Measurements from ENCODE around the gene LRRC3C. TPM values are rescaled to one million over a fixed set of nuclear protein-coding genes. Genes with fewer than 3 reads are reported as not detected.

Gene LRRC3C
- total and polyA plus RNA-seq, 4 donors = not detected

DNA sequence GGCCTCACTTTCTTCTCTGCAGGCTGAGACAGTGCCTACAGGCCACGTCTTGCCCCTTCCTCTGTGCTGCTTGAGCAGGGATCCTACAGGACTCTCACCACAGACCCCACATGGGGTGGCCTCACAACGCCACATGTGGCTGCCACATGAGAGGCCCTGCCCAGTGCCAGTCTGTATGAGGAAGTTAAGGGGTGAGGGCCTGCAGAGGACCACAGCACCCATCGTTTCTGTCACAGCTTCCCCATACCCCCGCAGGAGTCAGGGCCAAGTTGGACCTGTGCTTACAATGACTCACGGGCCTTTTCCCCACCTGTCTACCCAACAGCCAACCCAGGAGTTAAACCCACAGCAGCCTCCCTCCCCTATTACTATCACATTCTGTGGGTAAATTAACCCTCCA, 6.2 kb upstream of the LRRC3C start:
- Histone ChIP-seq H3K4me3 (ENCODE audit: low read length in 2 of 2) (no peak overlapping the region), H3K9me3 (ENCODE audit: control insufficient read depth, low read length) (no peaks in the 10 kb centered on the region), H3K27ac (ENCODE audit: low read depth in 1 of 2, low read length in 2 of 2) (no peak overlapping the region), H3K36me3 (ENCODE audit: control insufficient read depth in 1 of 2, insufficient read depth in 2 of 2, low read length in 1 of 2) (peaks cover 0 to 10% of the 10 kb centered on the region in 2 donors), H3K4me1 (ENCODE audit: control insufficient read depth in 1 of 2, insufficient read depth in 2 of 2, low read length in 2 of 2) (no peaks in the 10 kb centered on the region), H3K27me3 (ENCODE audit: control insufficient read depth in 1 of 2, insufficient read depth in 2 of 2, low read length in 1 of 2) (no peaks in the 10 kb centered on the region)
- 82 to 87% methylated on average over 5 of the region's 5 CpGs for WGBS, 2 donors
- ATAC-seq (ENCODE audit: low FRiP score) (no peak), DNase-seq (no peak)
- intact Hi-C loops (cut with DNase I) = loop anchor here in 1 of 2 donors (5.0 kb wide), 1 partner anchor 41 kb away; the partner anchor contains the start of gene GSDMA

DNA sequence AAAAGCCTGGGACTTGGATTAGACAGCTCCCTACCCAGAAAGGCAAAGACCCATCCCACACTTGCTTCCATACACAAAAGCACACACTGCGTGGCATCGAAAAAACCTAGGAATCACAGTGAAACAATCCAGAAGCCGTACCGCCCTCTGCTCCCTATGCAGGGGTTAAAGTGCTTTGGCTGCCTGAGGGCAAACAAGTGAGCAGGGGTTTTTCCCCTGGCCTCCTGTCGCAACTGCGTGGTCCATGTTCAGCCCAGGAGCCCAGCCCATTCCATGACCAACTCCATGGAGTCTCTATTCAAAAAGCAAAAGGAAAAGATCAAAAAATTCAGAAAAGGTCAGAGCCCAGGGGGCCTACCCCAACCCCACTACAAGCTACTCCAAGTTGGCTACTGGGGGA, 5.5 kb upstream of the LRRC3C start:
- Histone ChIP-seq H3K9me3 (ENCODE audit: control insufficient read depth, low read length) (no peaks in the 10 kb centered on the region), H3K36me3 (ENCODE audit: control insufficient read depth in 1 of 2, insufficient read depth in 2 of 2, low read length in 1 of 2) (peaks cover 0 to 10% of the 10 kb centered on the region in 2 donors)
- WGBS, 2 donors = 92 to 93% methylated on average over 6 of the region's 6 CpGs

DNA sequence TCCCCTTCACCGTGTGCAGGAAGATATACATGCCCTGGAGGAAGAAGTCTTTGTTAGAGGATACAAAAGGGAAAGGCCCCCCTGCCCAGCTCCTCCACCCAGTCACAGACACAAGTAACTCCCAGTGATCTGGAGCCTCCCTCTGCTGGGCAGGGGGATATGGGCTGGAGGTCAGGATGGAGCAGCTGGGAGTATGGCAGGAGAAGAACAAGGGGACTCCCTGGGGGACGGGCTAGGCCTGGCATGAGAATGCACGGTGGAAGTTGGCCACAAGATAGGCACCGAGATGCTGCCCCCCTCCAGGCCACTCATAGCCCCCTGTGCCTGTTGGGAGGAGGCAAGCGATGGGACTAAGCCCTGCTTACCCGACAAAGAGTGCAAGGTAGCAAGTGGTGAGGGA, 4.3 kb upstream of the LRRC3C start:
- Histone ChIP-seq H3K4me3 (ENCODE audit: low read length in 2 of 2) (no peak overlapping the region), H3K27ac (ENCODE audit: low read depth in 1 of 2, low read length in 2 of 2) (no peak overlapping the region), H3K36me3 (ENCODE audit: control insufficient read depth in 1 of 2, insufficient read depth in 2 of 2, low read length in 1 of 2) (peaks cover 0 to 10% of the 10 kb centered on the region in 2 donors), H3K9me3 (ENCODE audit: control insufficient read depth, low read length) (no peaks in the 10 kb centered on the region), H3K27me3 (ENCODE audit: control insufficient read depth in 1 of 2, insufficient read depth in 2 of 2, low read length in 1 of 2) (no peaks in the 10 kb centered on the region), H3K4me1 (ENCODE audit: control insufficient read depth in 1 of 2, insufficient read depth in 2 of 2, low read length in 2 of 2) (peaks cover 0 to under 1% of the 10 kb centered on the region in 2 donors)
- 84 to 89% methylated on average over 6 of the region's 6 CpGs for WGBS, 2 donors
- ATAC-seq (ENCODE audit: low FRiP score) (no peak), DNase-seq (no peak)
- intact Hi-C loops (cut with DNase I) = loop anchor here in 1 of 2 donors (5.0 kb wide), 1 partner anchor 39 kb away; the partner anchor contains the start of gene GSDMA

More for the DNA sequence above, 5.5 kb upstream of the LRRC3C start:
- H3K27ac ChIP-seq (ENCODE audit: low read depth in 1 of 2, low read length in 2 of 2) = no peak overlapping the region
- ATAC-seq (ENCODE audit: low FRiP score) = no peak
- H3K4me1 ChIP-seq (ENCODE audit: control insufficient read depth in 1 of 2, insufficient read depth in 2 of 2, low read length in 2 of 2) = no peaks in the 10 kb centered on the region
- intact Hi-C loops (cut with DNase I) = loop anchor here in 1 of 2 donors (5.0 kb wide), 1 partner anchor 40 kb away; the partner anchor contains the start of gene GSDMA
- H3K27me3 ChIP-seq (ENCODE audit: control insufficient read depth in 1 of 2, insufficient read depth in 2 of 2, low read length in 1 of 2) = no peaks in the 10 kb centered on the region
- no peak overlapping the region for H3K4me3 ChIP-seq (ENCODE audit: low read length in 2 of 2)
- no peak for DNase-seq

DNA sequence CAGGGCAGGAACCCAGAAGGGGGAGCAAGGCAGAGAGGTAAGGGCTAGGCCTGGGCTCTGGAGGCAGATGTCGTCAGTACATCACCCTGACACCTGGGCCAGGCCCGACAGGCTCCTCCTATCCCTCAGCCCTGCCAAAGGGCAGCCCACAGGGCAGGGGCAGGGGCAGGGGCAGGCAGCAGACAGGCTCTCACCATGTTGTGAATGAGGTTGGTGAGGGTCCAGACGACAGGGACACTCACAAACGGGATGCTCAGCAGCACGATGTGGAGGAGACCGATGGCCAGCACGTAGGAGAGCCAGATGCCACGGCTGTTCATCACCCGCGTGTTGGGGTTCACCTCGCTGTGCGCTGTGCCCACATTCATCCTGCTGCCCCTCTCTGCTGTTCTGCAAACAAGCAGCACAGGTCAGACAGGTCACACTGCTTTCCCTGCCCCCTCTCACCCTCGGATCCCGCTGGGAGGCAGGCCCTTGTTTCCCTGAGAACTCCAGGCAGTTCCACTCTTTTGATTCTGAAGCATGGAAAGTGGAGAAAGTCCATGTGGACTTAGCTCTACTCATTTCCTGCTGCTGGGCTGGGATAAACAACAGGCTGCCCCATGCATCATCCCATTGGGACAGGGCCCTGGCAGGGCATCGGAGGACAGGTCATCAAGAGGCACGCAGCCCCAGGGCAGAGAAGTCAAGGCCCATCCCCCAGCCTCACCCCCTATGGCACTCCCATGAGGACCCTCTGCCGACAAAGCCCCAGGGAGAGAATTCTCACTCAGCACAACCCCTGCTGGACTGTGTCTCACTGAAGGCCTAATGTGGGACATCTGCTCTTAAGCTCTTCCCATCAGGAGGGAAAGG, 3.5 kb upstream of the LRRC3C start:
- DNase-seq (peak in 1 of 2 donors; percentile 27), ATAC-seq (ENCODE audit: low FRiP score) (no peak)
- intact Hi-C loops (cut with DNase I) = loop anchor here in 1 of 2 donors (5.0 kb wide), 1 partner anchor 38 kb away; the partner anchor contains the start of gene GSDMA
- WGBS, 2 donors = 60 to 61% methylated on average over 17 of the region's 17 CpGs
- Histone ChIP-seq H3K4me1 (ENCODE audit: control insufficient read depth in 1 of 2, insufficient read depth in 2 of 2, low read length in 2 of 2) (peaks cover 3 to 6% of the 10 kb centered on the region in 2 donors), H3K27me3 (ENCODE audit: control insufficient read depth in 1 of 2, insufficient read depth in 2 of 2, low read length in 1 of 2) (no peaks in the 10 kb centered on the region), H3K36me3 (ENCODE audit: control insufficient read depth in 1 of 2, insufficient read depth in 2 of 2, low read length in 1 of 2) (peaks cover 0 to 9% of the 10 kb centered on the region in 2 donors), H3K27ac (ENCODE audit: low read depth in 1 of 2, low read length in 2 of 2) (no peak overlapping the region), H3K9me3 (ENCODE audit: control insufficient read depth, low read length) (no peaks in the 10 kb centered on the region), H3K4me3 (ENCODE audit: low read length in 2 of 2) (no peak overlapping the region)

DNA sequence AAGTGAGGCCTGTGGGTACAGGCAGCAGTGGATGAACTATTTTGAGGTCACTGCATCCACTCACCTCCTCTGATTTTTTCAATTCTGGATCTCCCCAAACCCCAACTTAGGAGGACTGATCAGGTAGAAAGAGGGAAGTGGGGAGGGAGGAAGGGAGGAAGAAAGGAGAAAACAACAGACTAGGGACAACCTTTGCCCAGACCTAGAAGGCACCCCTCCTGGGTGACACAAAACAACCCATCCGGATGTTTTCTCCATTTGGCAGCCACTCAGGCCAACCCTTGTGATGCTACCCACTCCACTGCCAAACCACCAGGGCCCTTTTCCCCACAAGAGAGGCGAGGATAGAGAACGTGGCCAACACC, 2.9 kb upstream of the LRRC3C start:
- WGBS, 2 donors = 68 to 74% methylated on average over 3 of the region's 3 CpGs
- intact Hi-C loops (cut with DNase I) = loop anchor here (5.0 kb wide), 2 partner anchors 38 to 53 kb away; partner anchors contain the start of gene GSDMA (in 1 of the 2)
- peaks cover 3 to 6% of the 10 kb centered on the region in 2 donors for H3K4me1 ChIP-seq (ENCODE audit: control insufficient read depth in 1 of 2, insufficient read depth in 2 of 2, low read length in 2 of 2)
- no peaks in the 10 kb centered on the region for H3K27me3 ChIP-seq (ENCODE audit: control insufficient read depth in 1 of 2, insufficient read depth in 2 of 2, low read length in 1 of 2)
- no peak for ATAC-seq (ENCODE audit: low FRiP score)
- peaks cover 0 to 8% of the 10 kb centered on the region in 2 donors for H3K36me3 ChIP-seq (ENCODE audit: control insufficient read depth in 1 of 2, insufficient read depth in 2 of 2, low read length in 1 of 2)
- no peak overlapping the region for H3K4me3 ChIP-seq (ENCODE audit: low read length in 2 of 2)
- DNase-seq = no peak
- H3K9me3 ChIP-seq (ENCODE audit: control insufficient read depth, low read length) = no peaks in the 10 kb centered on the region
- no peak overlapping the region for H3K27ac ChIP-seq (ENCODE audit: low read depth in 1 of 2, low read length in 2 of 2)

DNA sequence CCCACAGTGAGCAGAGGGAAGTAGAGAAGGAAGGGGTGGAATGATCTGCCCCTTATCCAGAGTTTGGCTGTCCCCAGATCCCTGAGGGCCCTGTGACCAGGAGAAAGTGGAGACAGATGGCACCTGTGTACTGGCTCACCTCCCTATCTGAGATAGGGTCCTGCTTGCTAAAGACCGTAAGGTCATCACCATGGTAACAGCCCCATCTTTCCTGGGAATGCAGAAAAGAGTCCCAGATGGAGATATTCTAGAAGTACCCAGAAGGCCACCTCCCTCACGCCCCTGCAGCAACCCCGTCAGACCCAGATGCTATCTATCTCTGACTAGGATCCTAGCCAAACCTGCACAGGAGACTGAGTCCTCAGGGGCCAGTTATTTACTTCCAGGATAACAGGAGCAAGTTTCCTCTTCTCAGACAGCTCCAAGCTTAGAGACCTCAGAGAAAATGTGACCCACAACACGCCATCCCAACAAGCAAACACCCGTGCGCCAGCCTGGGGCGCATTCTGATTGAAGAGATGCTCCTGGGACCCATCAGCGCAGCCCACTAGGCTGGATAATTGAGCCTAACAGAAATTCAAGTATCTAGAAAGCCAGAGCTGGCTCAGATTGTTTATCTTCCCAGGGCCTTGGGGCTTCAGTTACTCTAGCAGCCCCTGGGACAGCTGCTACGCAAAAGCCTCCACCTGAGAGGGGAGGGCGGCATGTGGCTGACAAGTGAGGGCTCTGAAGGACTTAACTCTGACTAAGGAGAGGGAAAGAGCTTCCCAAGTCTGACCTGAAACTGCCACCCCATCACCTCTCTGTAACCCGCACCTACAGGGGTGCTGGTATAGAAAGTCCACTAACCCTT, 2.0 kb upstream of the LRRC3C start:
- H3K36me3 ChIP-seq (ENCODE audit: control insufficient read depth in 1 of 2, insufficient read depth in 2 of 2, low read length in 1 of 2) = peaks cover 0 to 8% of the 10 kb centered on the region in 2 donors
- WGBS, 2 donors = 86 to 88% methylated on average over 11 of the region's 11 CpGs
- peaks cover 3 to 6% of the 10 kb centered on the region in 2 donors for H3K4me1 ChIP-seq (ENCODE audit: control insufficient read depth in 1 of 2, insufficient read depth in 2 of 2, low read length in 2 of 2)
- no peaks in the 10 kb centered on the region for H3K27me3 ChIP-seq (ENCODE audit: control insufficient read depth in 1 of 2, insufficient read depth in 2 of 2, low read length in 1 of 2)
- no peaks in the 10 kb centered on the region for H3K9me3 ChIP-seq (ENCODE audit: control insufficient read depth, low read length)
- H3K4me3 ChIP-seq (ENCODE audit: low read length in 2 of 2) = no peak overlapping the region
- H3K27ac ChIP-seq (ENCODE audit: low read depth in 1 of 2, low read length in 2 of 2) = no peak overlapping the region
- ATAC-seq (ENCODE audit: low FRiP score) (no peak), DNase-seq (no peak)
- intact Hi-C loops (cut with DNase I) = loop anchor here in 1 of 2 donors (5.0 kb wide), 1 partner anchor 52 kb away; no protein-coding TSS in a partner anchor

DNA sequence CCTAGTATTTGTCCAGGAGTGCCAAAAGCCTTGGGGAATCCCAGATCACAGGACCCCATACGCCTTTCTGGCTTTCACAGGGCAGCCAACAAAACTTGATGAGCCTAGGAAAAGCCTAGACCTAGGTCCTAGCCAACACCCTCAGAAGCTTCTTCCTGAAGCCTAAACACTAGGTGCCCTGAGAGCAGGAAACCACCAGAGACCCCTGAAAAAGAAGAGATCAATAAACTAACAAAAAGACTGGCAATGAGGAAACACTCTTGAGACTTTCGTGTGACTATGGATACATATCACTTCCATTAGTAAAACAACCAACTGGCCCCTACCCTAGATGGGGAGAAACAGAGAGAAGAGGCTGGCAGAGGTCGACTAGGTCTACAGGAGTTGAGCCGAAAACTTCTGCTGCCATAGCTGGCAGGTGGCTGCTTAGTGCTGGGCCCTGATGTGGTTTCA, 1.4 kb upstream of the LRRC3C start:
- no peak for ATAC-seq (ENCODE audit: low FRiP score)
- Histone ChIP-seq H3K27me3 (ENCODE audit: control insufficient read depth in 1 of 2, insufficient read depth in 2 of 2, low read length in 1 of 2) (no peaks in the 10 kb centered on the region), H3K4me3 (ENCODE audit: low read length in 2 of 2) (peak overlapping the region in 1 of 2 donors; percentile 76), H3K27ac (ENCODE audit: low read depth in 1 of 2, low read length in 2 of 2) (no peak overlapping the region), H3K9me3 (ENCODE audit: control insufficient read depth, low read length) (no peaks in the 10 kb centered on the region), H3K4me1 (ENCODE audit: control insufficient read depth in 1 of 2, insufficient read depth in 2 of 2, low read length in 2 of 2) (peaks cover 3 to 6% of the 10 kb centered on the region in 2 donors), H3K36me3 (ENCODE audit: control insufficient read depth in 1 of 2, insufficient read depth in 2 of 2, low read length in 1 of 2) (peaks cover 0 to 8% of the 10 kb centered on the region in 2 donors)
- DNase-seq = no peak
- WGBS, 2 donors = 24 to 42% methylated on average over 4 of the region's 4 CpGs
- intact Hi-C loops (cut with DNase I) = loop anchor here in 1 of 2 donors (5.0 kb wide), 1 partner anchor 51 kb away; no protein-coding TSS in a partner anchor

DNA sequence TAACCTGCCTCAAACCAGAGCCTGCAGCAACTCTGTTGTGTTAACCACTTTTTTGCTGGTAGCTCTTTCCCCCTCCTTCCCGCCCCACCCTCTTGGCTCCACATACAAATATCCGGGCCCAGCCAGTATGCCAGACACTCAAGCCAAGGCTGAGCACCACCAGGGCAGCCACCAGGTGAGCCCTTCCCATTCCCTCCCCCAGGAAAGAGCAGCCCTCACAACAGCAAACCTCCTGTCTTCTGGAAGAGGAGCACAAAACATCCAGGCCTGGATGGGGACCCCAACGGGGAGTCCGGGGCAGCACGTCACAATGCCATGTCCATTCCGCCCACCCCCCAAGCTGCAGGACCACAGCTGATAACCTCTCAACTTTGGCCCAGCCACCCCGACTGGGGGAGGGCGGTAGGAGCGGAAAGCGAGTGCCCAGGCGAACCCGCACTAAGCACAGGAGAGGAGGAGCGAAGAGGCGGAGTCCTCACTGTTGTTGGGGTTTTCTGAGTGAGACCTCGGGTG, 888 bp upstream of the LRRC3C start:
- intact Hi-C loops (cut with DNase I) = loop anchor here in 1 of 2 donors (5.0 kb wide), 1 partner anchor 51 kb away; no protein-coding TSS in a partner anchor

More for the DNA sequence above, 888 bp upstream of the LRRC3C start:
- Histone ChIP-seq H3K9me3 (ENCODE audit: control insufficient read depth, low read length) (no peaks in the 10 kb centered on the region), H3K36me3 (ENCODE audit: control insufficient read depth in 1 of 2, insufficient read depth in 2 of 2, low read length in 1 of 2) (peaks cover 0 to 8% of the 10 kb centered on the region in 2 donors), H3K27ac (ENCODE audit: low read depth in 1 of 2, low read length in 2 of 2) (no peak overlapping the region), H3K4me3 (ENCODE audit: low read length in 2 of 2) (peak overlapping the region; percentile 76 to 97), H3K4me1 (ENCODE audit: control insufficient read depth in 1 of 2, insufficient read depth in 2 of 2, low read length in 2 of 2) (peaks cover 3 to 6% of the 10 kb centered on the region in 2 donors), H3K27me3 (ENCODE audit: control insufficient read depth in 1 of 2, insufficient read depth in 2 of 2, low read length in 1 of 2) (no peaks in the 10 kb centered on the region)
- ATAC-seq (ENCODE audit: low FRiP score) = peak; percentile 14
- peak in 1 of 2 donors; percentile 67 for DNase-seq
- WGBS, 2 donors = 0 to 1% methylated on average over 13 to 15 of the region's 15 CpGs

Data from aorta (tissue), 5 donors.